Mesenchymal stem cell (in vitro differentiated cells and primary cell): ENCODE measurements around the gene TMEM263.

Source experiments
- DNase-seq: peaks from one replicate; pipeline ENCODE4 v3.0.0-alpha.2; 2013
- H2AFZ ChIP-seq: one replicate; pipeline ENCODE4 v1.6.1; 2013; ENCODE audit warnings: low read depth, mild to moderate bottlenecking, control low read depth, inconsistent platforms, low read length, moderate library complexity
- H2AK5ac ChIP-seq: 2 replicates; pipeline ENCODE4 v1.6.1; 2013; ENCODE audit warnings: low read length, moderate library complexity, mild to moderate bottlenecking, inconsistent platforms; ENCODE audit not compliant: severe bottlenecking
- H2BK120ac ChIP-seq: one replicate; pipeline ENCODE4 v1.6.1; 2013; ENCODE audit warnings: low read depth, mild to moderate bottlenecking, inconsistent platforms, low read length, moderate library complexity
- H2BK12ac ChIP-seq, 2 experiments: one replicate each; pipeline ENCODE4 v1.6.1; 2013; ENCODE audit warnings: inconsistent platforms in 2 of 2, low read length in 2 of 2, mild to moderate bottlenecking in 2 of 2, moderate library complexity in 2 of 2, control low read depth in 1 of 2
- H2BK15ac ChIP-seq: one replicate; pipeline ENCODE4 v1.6.1; 2013; ENCODE audit warnings: mild to moderate bottlenecking, low read depth, inconsistent platforms; ENCODE audit not compliant: poor library complexity, severe bottlenecking
- H2BK5ac ChIP-seq: 2 replicates; pipeline ENCODE4 v1.6.1; 2013; ENCODE audit warnings: low read depth, mild to moderate bottlenecking, low read length, control low read depth, inconsistent platforms; ENCODE audit not compliant: poor library complexity, severe bottlenecking
- H3K14ac ChIP-seq, 2 experiments: one replicate each; pipeline ENCODE4 v1.6.1; 2013; ENCODE audit warnings: inconsistent platforms in 2 of 2, low read length in 2 of 2, control low read depth in 1 of 2, mild to moderate bottlenecking in 1 of 2, moderate library complexity in 1 of 2
- H3K18ac ChIP-seq, 2 experiments: one replicate each; pipeline ENCODE4 v1.6.1; 2013; ENCODE audit warnings: inconsistent platforms in 2 of 2, low read length in 2 of 2, control low read depth in 1 of 2, low read depth in 1 of 2, mild to moderate bottlenecking in 1 of 2
- H3K23ac ChIP-seq, 2 experiments: one replicate each; pipeline ENCODE4 v1.6.1; 2013; ENCODE audit warnings: inconsistent platforms in 2 of 2, low read length in 2 of 2, mild to moderate bottlenecking in 2 of 2, moderate library complexity in 2 of 2, control low read depth in 1 of 2
- H3K27ac ChIP-seq: 2 replicates; pipeline ENCODE4 v1.5.1; 2013; ENCODE audit warnings: mild to moderate bottlenecking, moderate library complexity, low read length, control low read depth, inconsistent platforms; ENCODE audit not compliant: poor library complexity, severe bottlenecking
- H3K27me3 ChIP-seq, 2 experiments: 2 replicates each; pipeline versions ENCODE4 v1.6.1 to v1.7.0; 2013; ENCODE audit warnings: low read length in 2 of 2, mild to moderate bottlenecking in 2 of 2, moderate library complexity in 2 of 2, control low read depth in 1 of 2, inconsistent platforms in 1 of 2; ENCODE audit not compliant: control insufficient read depth in 1 of 2, insufficient read depth in 1 of 2
- H3K36me3 ChIP-seq, 2 experiments: 2 replicates each; pipeline versions ENCODE4 v1.6.1 to v1.7.0; 2013; ENCODE audit warnings: low read length in 2 of 2, control low read depth in 1 of 2, inconsistent platforms in 1 of 2, low read depth in 1 of 2, mild to moderate bottlenecking in 1 of 2; ENCODE audit not compliant: insufficient read depth in 2 of 2, control insufficient read depth in 1 of 2
- H3K4ac ChIP-seq, 2 experiments: one replicate each; pipeline ENCODE4 v1.6.1; 2013; ENCODE audit warnings: inconsistent platforms in 2 of 2, low read length in 2 of 2, mild to moderate bottlenecking in 2 of 2, moderate library complexity in 2 of 2, control low read depth in 1 of 2, low read depth in 1 of 2
- H3K4me1 ChIP-seq: 2 replicates; pipeline ENCODE4 v1.6.1; 2013; ENCODE audit warnings: low read depth, low read length, control low read depth; ENCODE audit not compliant: control insufficient read depth, insufficient read depth
- H3K4me2 ChIP-seq: 2 replicates; pipeline ENCODE4 v1.6.1; 2013; ENCODE audit warnings: low read length, mild to moderate bottlenecking, inconsistent platforms; ENCODE audit not compliant: poor library complexity, severe bottlenecking
- H3K4me3 ChIP-seq, 2 experiments: 2 replicates each; pipeline versions ENCODE4 v1.5.1 to v1.7.0; 2013; ENCODE audit warnings: low read length in 2 of 2, mild to moderate bottlenecking in 2 of 2, control low read depth in 1 of 2, low read depth in 1 of 2; ENCODE audit not compliant: insufficient read depth in 1 of 2
- H3K79me1 ChIP-seq: replicated peaks from 2 replicates; pipeline ENCODE4 v1.6.1; 2013; ENCODE audit warnings: mild to moderate bottlenecking, control low read depth, low read length, inconsistent platforms; ENCODE audit not compliant: poor library complexity, severe bottlenecking
- H3K9ac ChIP-seq: 2 replicates; pipeline ENCODE4 v1.7.0; 2013; ENCODE audit warnings: mild to moderate bottlenecking, low read length, moderate library complexity
- H3K9me3 ChIP-seq: 2 replicates; pipeline ENCODE4 v1.7.0; 2013; ENCODE audit warnings: mild to moderate bottlenecking, low read length; ENCODE audit not compliant: control insufficient read depth
- H4K8ac ChIP-seq: one replicate; pipeline ENCODE4 v1.6.1; 2013; ENCODE audit warnings: inconsistent platforms, mild to moderate bottlenecking, low read length, moderate library complexity
- H4K91ac ChIP-seq: one replicate; pipeline ENCODE4 v1.6.1; 2013; ENCODE audit warnings: mild to moderate bottlenecking, low read length, inconsistent platforms
- WGBS: methylation state at CpG from one replicate; pipeline ENCODE4 v1.1.7; 2013; ENCODE audit warnings: mixed read lengths; 5-methylcytosine and 5-hydroxymethylcytosine counted together

The TMEM263 gene

DNA sequence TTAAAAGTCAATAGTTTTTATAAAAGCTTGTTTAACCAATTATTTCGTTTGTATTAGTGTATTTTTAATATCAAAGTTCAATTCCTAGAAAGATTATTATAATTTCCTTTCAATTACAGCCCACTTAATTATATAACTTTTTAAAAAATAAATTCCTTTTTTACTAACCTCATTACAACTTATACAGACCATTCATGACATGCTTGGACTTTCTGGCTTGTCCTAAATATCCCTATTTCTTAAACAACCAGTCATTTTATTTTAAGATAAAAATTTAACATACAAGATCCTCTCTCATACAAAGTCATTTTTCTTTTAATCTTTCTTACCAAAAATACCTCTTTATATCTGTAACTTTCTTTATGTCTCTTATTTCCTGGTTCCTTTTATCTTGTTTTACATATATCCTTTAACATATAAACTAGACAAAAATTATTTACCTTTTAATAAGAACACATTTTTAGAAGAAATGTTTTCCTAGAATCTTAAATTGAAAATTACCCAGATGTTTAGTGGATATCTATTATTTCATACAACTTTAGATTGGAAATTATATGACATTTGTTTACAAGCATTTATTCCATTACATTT, 10.4 kb upstream of the TMEM263 start:
- Histone ChIP-seq H3K27ac (no peak overlapping the region), H3K18ac (no peak overlapping the region), H3K79me1 (no peaks in the 10 kb centered on the region), H3K36me3 (no peaks in the 10 kb centered on the region), H3K14ac (no peak overlapping the region), H3K23ac (no peak overlapping the region), H2AFZ (no peak overlapping the region), H3K4me2 (no peak overlapping the region), H2BK12ac (no peak overlapping the region), H3K4me3 (no peak overlapping the region), H3K27me3 (no peaks in the 10 kb centered on the region), H2BK15ac (no peak overlapping the region), H3K9me3 (peaks cover 15% of the 10 kb centered on the region), H3K4ac (no peak overlapping the region), H3K4me1 (no peaks in the 10 kb centered on the region), H3K9ac (no peak overlapping the region), H2BK5ac (no peak overlapping the region), H2AK5ac (no peak overlapping the region), H2BK120ac (no peak overlapping the region), H4K8ac (no peak overlapping the region), H4K91ac (no peak overlapping the region)
- no peak for DNase-seq
- WGBS, result no CpG with 5 or more reads among the region's 1 CpG

DNA sequence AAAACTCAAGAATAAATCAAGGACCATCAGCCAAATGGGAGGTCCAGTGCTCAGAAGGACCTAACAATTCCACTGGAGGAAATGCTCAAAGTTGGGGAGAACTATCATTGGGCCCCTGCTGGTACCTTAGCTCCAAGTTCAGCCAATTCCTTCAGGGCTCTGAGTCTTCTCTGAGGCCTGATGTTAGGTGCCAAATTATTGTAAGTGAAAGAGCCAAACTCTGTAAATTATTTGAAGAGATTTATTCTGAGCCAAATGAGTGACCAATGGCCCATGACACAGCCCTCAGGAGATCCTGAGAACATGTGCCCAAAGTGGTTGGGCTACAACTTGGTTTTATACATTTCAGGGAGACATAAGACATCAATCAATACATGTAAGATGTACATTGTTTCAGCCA, 8.2 kb upstream of the TMEM263 start:
- Histone ChIP-seq H3K4ac (no peak overlapping the region), H2AFZ (no peak overlapping the region), H3K14ac (no peak overlapping the region), H2BK120ac (no peak overlapping the region), H2BK15ac (no peak overlapping the region), H3K27me3 (no peaks in the 10 kb centered on the region), H3K27ac (no peak overlapping the region), H3K79me1 (no peaks in the 10 kb centered on the region), H4K91ac (no peak overlapping the region), H3K9me3 (peaks cover 15% of the 10 kb centered on the region), H4K8ac (no peak overlapping the region), H3K4me1 (no peaks in the 10 kb centered on the region), H2AK5ac (no peak overlapping the region), H2BK5ac (no peak overlapping the region), H3K4me3 (no peak overlapping the region), H2BK12ac (no peak overlapping the region), H3K9ac (no peak overlapping the region), H3K18ac (no peak overlapping the region), H3K4me2 (no peak overlapping the region), H3K23ac (no peak overlapping the region), H3K36me3 (no peaks in the 10 kb centered on the region)
- no peak for DNase-seq

DNA sequence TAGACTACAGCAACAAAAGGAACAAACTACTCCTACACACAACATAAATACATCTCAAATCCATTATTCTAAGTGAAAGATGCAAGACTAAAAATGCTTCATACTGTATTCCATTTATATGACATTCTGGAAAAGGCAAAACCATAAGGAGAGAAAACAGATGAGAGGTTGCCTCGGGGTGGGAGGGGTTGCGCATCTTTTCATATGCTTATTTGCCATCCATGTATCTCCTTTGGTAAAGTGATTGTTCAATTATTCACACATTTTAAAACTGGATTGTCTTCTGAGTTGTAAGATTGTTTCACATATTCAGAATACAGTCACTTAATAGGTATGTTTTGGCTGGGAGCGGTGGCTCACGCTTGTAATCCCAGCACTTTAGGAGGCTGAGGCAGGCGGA, 5.1 kb upstream of the TMEM263 start:
- Histone ChIP-seq H4K8ac (no peak overlapping the region), H3K18ac (no peak overlapping the region), H2BK120ac (no peak overlapping the region), H2BK12ac (no peak overlapping the region), H3K27me3 (no peaks in the 10 kb centered on the region), H3K14ac (no peak overlapping the region), H2BK5ac (no peak overlapping the region), H2AK5ac (no peak overlapping the region), H3K23ac (no peak overlapping the region), H3K27ac (no peak overlapping the region), H3K4me3 (no peak overlapping the region), H3K4ac (no peak overlapping the region), H2BK15ac (no peak overlapping the region), H3K4me1 (peaks cover 3% of the 10 kb centered on the region), H3K36me3 (no peaks in the 10 kb centered on the region), H3K9ac (no peak overlapping the region), H3K9me3 (peaks cover 9% of the 10 kb centered on the region), H3K4me2 (no peak overlapping the region), H3K79me1 (peaks cover 5% of the 10 kb centered on the region), H2AFZ (no peak overlapping the region), H4K91ac (no peak overlapping the region)
- WGBS, result 94% methylated on average over 3 of the region's 5 CpGs
- no peak for DNase-seq

DNA sequence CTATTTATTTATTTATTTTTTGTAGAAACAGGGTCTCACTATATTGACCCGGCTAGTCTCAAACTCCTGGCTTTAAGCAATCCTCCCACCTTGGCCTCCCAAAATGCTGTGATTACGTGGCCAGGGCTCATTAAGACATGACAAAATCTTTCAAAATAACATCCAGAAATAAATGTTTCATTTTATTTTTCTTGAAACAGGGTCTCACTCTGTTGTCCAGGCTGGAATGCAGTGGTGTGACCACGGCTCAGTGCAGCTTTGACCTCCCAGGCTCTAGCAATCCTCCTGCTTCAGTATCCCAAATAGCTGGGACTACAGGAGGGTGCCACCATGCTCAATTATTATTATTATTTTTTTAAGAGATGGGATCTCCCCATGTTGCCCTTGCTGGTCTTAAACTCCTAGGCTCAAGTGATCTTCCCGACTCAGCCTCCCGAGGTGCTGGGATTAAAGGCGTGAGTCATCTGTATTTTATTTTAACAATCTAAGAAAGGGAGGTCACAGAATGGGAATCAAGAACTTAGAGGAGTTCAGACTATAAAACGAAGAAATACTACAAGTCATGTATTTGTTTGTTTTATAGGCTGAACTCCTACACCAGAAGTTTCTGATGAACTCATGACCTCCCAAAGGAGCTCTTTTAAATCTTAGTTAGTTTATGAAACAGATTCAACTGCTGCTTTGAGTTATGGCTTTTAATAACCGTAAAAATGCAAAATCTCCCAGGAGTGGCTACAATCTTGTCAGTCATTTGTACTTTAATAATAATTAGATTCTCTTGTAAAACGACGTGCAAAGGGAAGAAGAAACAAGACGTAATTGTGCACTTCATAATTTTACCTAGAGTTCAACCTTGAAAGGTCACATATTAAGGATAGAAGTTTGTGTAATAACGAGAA, 2.1 kb upstream of the TMEM263 start:
- 92% methylated on average over 8 of the region's 12 CpGs for WGBS

More for the DNA sequence above, 2.1 kb upstream of the TMEM263 start:
- Histone ChIP-seq H2BK12ac (no peak overlapping the region), H3K27ac (no peak overlapping the region), H3K27me3 (no peaks in the 10 kb centered on the region), H3K4me3 (peak overlapping the region in 1 of 2 experiments; percentile 98), H3K4me1 (peaks cover 3% of the 10 kb centered on the region), H2BK120ac (no peak overlapping the region), H3K79me1 (peaks cover 5% of the 10 kb centered on the region), H2BK5ac (no peak overlapping the region), H2AK5ac (no peak overlapping the region), H3K4ac (no peak overlapping the region), H3K9me3 (peaks cover 9% of the 10 kb centered on the region), H4K8ac (no peak overlapping the region), H3K36me3 (no peaks in the 10 kb centered on the region), H2AFZ (no peak overlapping the region), H2BK15ac (no peak overlapping the region), H3K14ac (no peak overlapping the region), H3K23ac (no peak overlapping the region), H3K9ac (peak overlapping the region; percentile 100), H3K4me2 (no peak overlapping the region), H3K18ac (no peak overlapping the region), H4K91ac (no peak overlapping the region)
- DNase-seq, result no peak
